GM18505 (cell line): Measurements from ENCODE around the gene PIK3R4.
A peak's percentile ranks its signal among the peaks of the same experiment; 100 is the strongest.

Experiments used
- ATAC-seq: cut with Tn5 transposase; IDR thresholded peaks from one replicate; pipeline ENCODE4 v1.9.1; 2021; ENCODE audit not compliant: unreplicated experiment
- POLR2A ChIP-seq: IDR thresholded peaks from 4 replicates; pipeline ENCODE4 v1.6.1; 2011; ENCODE audit warnings: borderline replicate concordance; ENCODE audit not compliant: insufficient read depth, insufficient read length; ENCODE audit errors: extremely low read depth

Gene PIK3R4

GRCh38 chr3:130760922-130761321 lies 14.3 kb upstream of the PIK3R4 start:
- TF ChIP-seq POLR2A: no peak
- no peak for ATAC-seq

DNA sequence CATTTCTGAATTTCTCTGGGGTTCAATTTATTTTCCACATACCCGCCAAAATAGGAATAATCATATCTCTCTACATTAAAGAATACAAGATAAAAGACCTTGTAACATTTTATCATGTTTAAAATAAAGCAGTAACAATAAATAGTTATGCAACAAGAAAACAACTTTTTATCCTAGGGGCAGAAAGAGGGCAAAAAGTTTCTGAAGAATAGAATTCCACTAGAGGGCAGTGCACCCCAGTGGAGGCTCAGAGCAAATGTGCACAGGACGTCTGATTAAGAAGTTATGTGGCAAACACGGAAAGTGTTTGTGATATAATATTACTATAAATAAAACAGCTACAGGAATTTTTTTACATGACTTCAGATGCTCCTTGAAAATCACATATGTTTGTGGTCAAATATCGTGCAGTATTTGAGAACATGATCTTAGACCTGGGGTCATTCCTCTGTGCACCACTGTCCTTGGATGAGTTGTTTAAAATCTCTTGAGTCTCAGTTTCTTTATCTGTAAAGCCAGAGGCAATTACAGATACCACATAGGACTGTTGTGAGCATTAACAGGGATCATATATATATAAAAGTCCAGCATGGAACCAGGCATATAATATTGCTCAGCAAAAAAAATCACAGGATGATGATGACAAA lies 13.2 kb upstream of the PIK3R4 start:
- ATAC-seq: peak; percentile 77
- no peak for TF ChIP-seq POLR2A

- no peak for ATAC-seq
- TF ChIP-seq POLR2A: no peak
These were observed 12.2 kb upstream of the PIK3R4 start for GRCh38 chr3:130758624-130759369.

- no peak for ATAC-seq
These were observed 11.1 kb upstream of the PIK3R4 start for GRCh38 chr3:130757611-130758150.

DNA sequence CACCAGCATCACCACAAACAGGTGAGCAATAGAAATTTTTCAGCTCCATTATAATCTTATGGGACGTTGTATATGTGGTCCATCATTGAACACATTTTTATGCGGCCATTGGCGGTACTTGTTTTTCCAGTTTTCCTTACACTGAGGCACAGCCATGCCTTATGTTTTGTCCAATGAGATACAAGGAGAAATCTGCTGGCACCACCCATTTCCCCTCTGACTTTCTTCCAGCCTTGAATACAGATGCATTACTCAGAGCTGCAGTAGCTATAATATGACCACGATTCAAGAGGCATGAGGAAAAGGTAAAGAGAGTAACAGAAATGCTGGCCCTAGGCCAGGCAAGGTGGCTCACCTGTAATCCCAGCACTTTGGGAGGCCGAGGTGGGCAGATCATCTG lies 9.0 kb upstream of the PIK3R4 start:
- ATAC-seq: no peak
- TF ChIP-seq POLR2A: no peak

More at GRCh38 chr3:130757611-130758150, 11.1 kb upstream of the PIK3R4 start:
- no peak for TF ChIP-seq POLR2A

- ATAC-seq: no peak
- TF ChIP-seq POLR2A: no peak
These were observed 2.4 kb upstream of the PIK3R4 start for GRCh38 chr3:130748981-130749380.

DNA sequence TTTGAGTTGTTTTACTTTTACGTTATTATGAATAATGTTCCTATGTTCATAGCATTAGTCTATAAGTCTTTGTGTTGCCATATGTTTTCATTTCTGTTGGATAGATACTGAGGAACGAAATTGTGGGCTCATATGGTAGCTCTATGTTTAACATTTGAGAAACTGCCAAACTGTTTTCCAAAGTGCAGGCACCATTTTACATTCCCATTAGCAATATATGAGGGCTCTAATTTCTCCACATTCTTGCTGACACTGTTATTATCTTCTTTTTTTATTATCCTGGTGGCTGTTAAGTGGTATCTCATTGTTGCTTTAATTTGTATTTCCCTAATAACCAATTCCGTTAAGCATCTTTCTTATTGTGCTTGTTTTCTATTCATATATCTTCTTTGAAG lies 1.8 kb upstream of the PIK3R4 start:
- TF ChIP-seq POLR2A: no peak
- no peak for ATAC-seq

GRCh38 chr3:130743354-130743753 lies 3.3 kb downstream of the PIK3R4 start:
- TF ChIP-seq POLR2A: no peak

DNA sequence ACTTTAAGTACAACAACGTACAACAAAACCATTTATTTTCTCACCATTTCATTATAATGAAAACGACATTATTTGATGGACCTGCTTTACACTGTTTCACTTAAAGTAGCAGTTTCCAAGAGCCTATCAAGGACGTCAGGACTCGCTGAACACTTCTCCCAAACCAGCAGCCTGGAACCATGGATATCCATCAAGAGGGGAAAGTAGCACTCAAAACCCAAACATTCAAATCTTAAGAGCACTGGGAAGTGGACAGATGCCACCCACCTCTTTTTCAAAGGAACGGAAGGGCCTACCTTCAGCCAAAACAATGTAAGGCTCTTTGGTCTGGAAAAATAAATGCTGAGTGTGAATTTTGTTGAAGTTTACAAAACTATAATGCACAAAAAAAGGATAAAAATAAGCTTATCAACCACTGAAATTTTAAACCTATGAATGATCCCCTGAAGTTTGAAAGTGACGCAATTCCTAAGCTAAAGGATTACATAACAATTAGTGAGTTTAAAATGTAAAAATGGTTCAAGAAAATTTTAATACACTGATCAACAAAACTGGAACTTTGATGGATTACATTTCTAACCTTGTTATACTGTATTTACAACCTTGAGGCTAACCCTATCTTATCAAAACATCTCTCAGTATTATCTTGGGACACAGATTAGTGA lies 4.6 kb downstream of the PIK3R4 start:
- TF ChIP-seq POLR2A: no peak
- ATAC-seq: no peak

More at GRCh38 chr3:130743354-130743753, 3.3 kb downstream of the PIK3R4 start:
- ATAC-seq: no peak

DNA sequence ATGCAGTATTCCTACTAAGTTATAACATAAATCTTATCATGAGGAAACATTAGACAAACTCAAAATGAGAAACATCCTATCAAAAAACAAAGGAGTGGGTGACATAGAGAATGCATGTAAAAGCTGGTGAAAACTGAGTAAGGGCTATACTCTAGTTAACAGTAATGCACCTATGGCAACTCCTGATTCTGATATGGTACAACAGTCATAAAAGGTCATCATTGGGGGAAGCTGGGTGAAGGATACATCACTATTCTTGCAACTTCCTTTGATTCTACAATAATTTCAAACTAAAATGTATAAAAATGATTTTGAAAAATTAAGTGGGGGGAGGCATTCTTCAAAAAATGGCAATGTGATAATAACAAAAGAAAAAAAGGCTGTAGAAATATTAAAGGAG lies 6.8 kb downstream of the PIK3R4 start:
- no peak for ATAC-seq
- no peak for TF ChIP-seq POLR2A

- no peak for ATAC-seq
- no peak for TF ChIP-seq POLR2A
These were observed 8.4 kb downstream of the PIK3R4 start for GRCh38 chr3:130738241-130738640.

DNA sequence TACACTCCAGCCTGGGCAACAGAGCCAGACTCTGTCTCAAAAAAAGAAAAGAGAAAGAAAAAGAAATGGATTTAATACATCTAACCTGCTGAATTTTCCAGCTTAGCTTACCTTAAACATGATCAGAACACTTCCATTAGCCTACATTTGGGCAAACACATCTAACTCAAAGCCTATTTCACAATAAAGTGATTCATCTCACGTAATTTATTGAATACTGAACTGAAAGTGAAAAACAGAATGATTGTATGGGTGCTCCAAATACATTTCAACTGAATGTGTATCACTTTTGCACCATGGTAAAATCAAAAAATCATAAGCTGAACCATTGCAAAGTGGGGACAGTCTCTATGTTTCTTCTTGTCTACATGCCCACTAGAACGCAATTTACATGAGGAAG lies 9.0 kb downstream of the PIK3R4 start:
- TF ChIP-seq POLR2A: no peak
- ATAC-seq: no peak

- ATAC-seq: no peak
- no peak for TF ChIP-seq POLR2A
These were observed 13.3 kb downstream of the PIK3R4 start for GRCh38 chr3:130733236-130733875.
